Thoracic aorta (tissue), 2 donors: ENCODE measurements around the gene HIVEP2. TPM values are rescaled to one million over a fixed set of nuclear protein-coding genes. Genes with fewer than 3 reads are reported as not detected.

Source experiments
- ATAC-seq: fragments of 150-250 bp; one replicate; pipeline ENCODE4 v1.8.0; 2017; ENCODE audit warnings: low read depth; ENCODE audit not compliant: insufficient number of reproducible peaks, low FRiP score
- DNase-seq: peaks from one replicate; pipeline ENCODE4 v3.0.0-alpha.2; 2020; ENCODE audit warnings: low spot score
- H3K27ac ChIP-seq, 2 donors: fragments of 200-600 bp; sonication (generic); 1 replicate in 1 of 2; 2 replicates in 1 of 2; pipeline ENCODE4 v1.5.1; 2016; ENCODE audit warnings: mild to moderate bottlenecking in 2 of 2, moderate library complexity in 2 of 2
- H3K27me3 ChIP-seq: fragments of 200-600 bp; sonication (generic); replicated peaks from 2 replicates; pipeline ENCODE4 v1.6.0; 2016; ENCODE audit warnings: mild to moderate bottlenecking; ENCODE audit not compliant: insufficient read depth
- H3K36me3 ChIP-seq: fragments of 200-600 bp; sonication (generic); one replicate; pipeline ENCODE4 v1.5.1; 2016
- H3K4me1 ChIP-seq, 2 donors: fragments of 200-600 bp; sonication (generic); 1 replicate in 1 of 2; 2 replicates in 1 of 2; pipeline versions ENCODE4 v1.5.1 to v1.6.0; 2016; ENCODE audit warnings: low read depth in 2 of 2, mild to moderate bottlenecking in 1 of 2; ENCODE audit not compliant: control insufficient read depth in 1 of 2
- H3K4me3 ChIP-seq: fragments of 200-600 bp; sonication (generic); 2 replicates; pipeline ENCODE4 v1.5.1; 2016; ENCODE audit warnings: mild to moderate bottlenecking
- H3K9me3 ChIP-seq: fragments of 200-600 bp; sonication (generic); 2 replicates; pipeline ENCODE4 v1.5.1; 2016
- total RNA-seq, 2 donors: library from RNA; depleted of rRNA; stranded (reverse); fragments of >200 nt; gene quantifications; one replicate each; pipeline versions ENCODE4 v1.1.0 to v1.2.3, GENCODE V29; 2016
- TF ChIP-seq, protein P1 (sequence below): fragments of 200-600 bp; sonication (generic); IDR thresholded peaks from one replicate; pipeline ENCODE4 v1.5.1; 2019; ENCODE audit warnings: antibody characterized with exemption

The HIVEP2 gene
- total RNA-seq, 2 donors from 2014 or later, result 32.9 to 51.7 TPM

DNA sequence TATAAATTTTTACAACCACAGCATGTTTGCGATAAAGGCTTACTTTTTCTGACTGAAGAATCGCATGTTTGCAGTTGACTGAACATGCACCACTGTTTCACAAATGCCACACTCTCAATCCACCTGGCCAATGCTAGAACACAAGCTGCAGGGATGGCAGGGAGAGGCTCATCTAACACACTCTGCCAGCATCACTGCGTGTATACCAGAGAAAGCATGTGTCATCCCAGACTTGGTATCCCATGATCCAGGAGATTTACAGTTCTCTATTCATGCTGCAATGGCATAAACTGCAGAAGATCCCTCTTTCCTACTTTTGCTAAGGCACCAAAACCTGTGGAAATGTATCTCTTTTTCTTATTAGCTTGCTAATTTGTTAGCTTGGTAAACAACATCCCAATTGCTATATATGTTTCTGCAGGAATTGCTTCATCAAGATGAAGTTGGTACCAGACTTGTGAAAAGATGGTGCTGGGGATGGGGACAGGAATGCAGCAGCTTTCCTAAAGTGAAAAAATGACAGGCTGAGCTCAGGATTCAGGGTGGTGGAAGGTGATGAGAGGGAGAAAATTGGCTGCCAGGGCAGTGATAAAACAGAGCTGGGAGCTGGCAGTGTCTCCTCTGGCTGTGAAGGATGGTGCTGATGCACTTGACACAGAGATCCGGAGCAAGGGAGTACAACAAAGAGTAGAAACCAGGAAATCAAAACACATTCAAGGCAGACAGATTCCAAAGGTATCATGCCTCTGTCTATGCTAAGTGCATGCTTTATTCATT, 186.9 kb downstream of the HIVEP2 start:
- ATAC-seq (no peak), DNase-seq (no peak)
- Histone ChIP-seq H3K4me1 (no peaks in the 10 kb centered on the region), H3K27me3 (no peaks in the 10 kb centered on the region), H3K27ac (no peak overlapping the region), H3K4me3 (no peak overlapping the region), H3K9me3 (no peaks in the 10 kb centered on the region), H3K36me3 (peaks cover 22% of the 10 kb centered on the region)
- TF ChIP-seq, protein P1, sequence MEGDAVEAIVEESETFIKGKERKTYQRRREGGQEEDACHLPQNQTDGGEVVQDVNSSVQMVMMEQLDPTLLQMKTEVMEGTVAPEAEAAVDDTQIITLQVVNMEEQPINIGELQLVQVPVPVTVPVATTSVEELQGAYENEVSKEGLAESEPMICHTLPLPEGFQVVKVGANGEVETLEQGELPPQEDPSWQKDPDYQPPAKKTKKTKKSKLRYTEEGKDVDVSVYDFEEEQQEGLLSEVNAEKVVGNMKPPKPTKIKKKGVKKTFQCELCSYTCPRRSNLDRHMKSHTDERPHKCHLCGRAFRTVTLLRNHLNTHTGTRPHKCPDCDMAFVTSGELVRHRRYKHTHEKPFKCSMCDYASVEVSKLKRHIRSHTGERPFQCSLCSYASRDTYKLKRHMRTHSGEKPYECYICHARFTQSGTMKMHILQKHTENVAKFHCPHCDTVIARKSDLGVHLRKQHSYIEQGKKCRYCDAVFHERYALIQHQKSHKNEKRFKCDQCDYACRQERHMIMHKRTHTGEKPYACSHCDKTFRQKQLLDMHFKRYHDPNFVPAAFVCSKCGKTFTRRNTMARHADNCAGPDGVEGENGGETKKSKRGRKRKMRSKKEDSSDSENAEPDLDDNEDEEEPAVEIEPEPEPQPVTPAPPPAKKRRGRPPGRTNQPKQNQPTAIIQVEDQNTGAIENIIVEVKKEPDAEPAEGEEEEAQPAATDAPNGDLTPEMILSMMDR, result no peak

DNA sequence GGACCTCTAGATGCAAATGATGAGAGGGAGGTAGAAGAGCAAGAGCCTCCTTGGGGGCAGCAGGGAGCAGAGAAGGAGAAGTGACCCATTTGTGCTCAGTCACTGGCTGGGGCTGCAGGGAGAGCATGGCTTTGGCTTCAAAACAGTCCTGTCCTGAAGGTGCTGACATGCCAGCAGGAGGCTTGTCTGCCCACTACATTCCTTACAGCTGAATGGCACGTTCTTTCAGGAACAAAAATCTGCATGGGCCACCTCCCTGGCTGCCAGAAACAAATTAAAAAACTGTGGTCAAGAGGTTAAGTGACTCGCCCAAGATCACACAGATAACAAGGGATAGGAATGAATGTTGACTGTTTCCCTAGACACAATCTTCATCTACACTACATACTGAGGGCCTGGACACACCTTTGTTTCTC, 188.8 kb downstream of the HIVEP2 start:
- TF ChIP-seq, protein P1, result no peak
- Histone ChIP-seq H3K4me3 (no peak overlapping the region), H3K36me3 (peaks cover 22% of the 10 kb centered on the region), H3K27ac (no peak overlapping the region), H3K9me3 (no peaks in the 10 kb centered on the region), H3K4me1 (no peaks in the 10 kb centered on the region), H3K27me3 (no peaks in the 10 kb centered on the region)
- ATAC-seq (no peak), DNase-seq (no peak)

GRCh38 chr6:142753196-142753595, 191.8 kb downstream of the HIVEP2 start:
- H3K9me3 ChIP-seq, result no peaks in the 10 kb centered on the region
- TF ChIP-seq, protein P1, result no peak
- no peak for DNase-seq
- no peak overlapping the region for H3K4me3 ChIP-seq
- no peak for ATAC-seq
- H3K4me1 ChIP-seq, result no peaks in the 10 kb centered on the region
- no peak overlapping the region for H3K27ac ChIP-seq
- H3K27me3 ChIP-seq, result no peaks in the 10 kb centered on the region
- peaks cover 6% of the 10 kb centered on the region for H3K36me3 ChIP-seq

DNA sequence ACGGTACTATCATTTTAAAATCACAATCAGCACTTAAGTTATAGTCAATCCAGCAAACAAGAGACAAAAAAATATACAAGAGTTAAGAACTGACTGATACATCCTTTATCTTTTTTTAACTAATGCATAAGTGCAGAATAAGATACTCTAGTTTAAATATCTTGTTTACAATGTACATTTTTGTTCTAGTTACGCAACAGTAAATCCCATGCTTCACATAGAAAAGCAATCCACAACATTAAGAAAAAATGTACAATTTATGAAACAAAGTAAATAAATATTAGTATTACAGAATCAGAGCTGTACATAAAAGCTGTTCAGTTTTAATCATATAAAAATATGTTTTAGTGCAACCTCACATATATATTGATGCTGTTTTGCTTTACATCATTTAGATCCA, 192.6 kb downstream of the HIVEP2 start:
- H3K4me3 ChIP-seq, result no peak overlapping the region
- ATAC-seq (no peak), DNase-seq (no peak)
- H3K27me3 ChIP-seq, result no peaks in the 10 kb centered on the region
- peaks cover 6% of the 10 kb centered on the region for H3K36me3 ChIP-seq
- no peaks in the 10 kb centered on the region for H3K4me1 ChIP-seq
- H3K27ac ChIP-seq, result no peak overlapping the region
- TF ChIP-seq, protein P1, result no peak
- H3K9me3 ChIP-seq, result no peaks in the 10 kb centered on the region

GRCh38 chr6:142751452-142751851, 193.5 kb downstream of the HIVEP2 start:
- DNase-seq (no peak), ATAC-seq (no peak)
- H3K36me3 ChIP-seq, result peaks cover 6% of the 10 kb centered on the region
- H3K4me1 ChIP-seq, result no peaks in the 10 kb centered on the region
- TF ChIP-seq, protein P1, result no peak
- no peaks in the 10 kb centered on the region for H3K27me3 ChIP-seq
- no peak overlapping the region for H3K27ac ChIP-seq
- no peaks in the 10 kb centered on the region for H3K9me3 ChIP-seq
- H3K4me3 ChIP-seq, result no peak overlapping the region
